HepG2 (cell line): ENCODE data around the gene LRRC25. TPM values are rescaled to one million over a fixed set of nuclear protein-coding genes. Genes with fewer than 3 reads are reported as not detected.
"Not testable (repeated sequence)": the region's sequence is repeated elsewhere in the genome, so short reads cannot be mapped to it uniquely, and the experiment has no call there.

Source experiments
- ATAC-seq: fragments of 200-7000 bp; cut with Tn5 transposase; 3 replicates; pipeline ENCODE4 v1.9.1; 2020; ENCODE audit warnings: mild to moderate bottlenecking, moderate library complexity
- BruUV-seq: library from RNA; stranded (reverse); fragments of 400-500 nt; replicated peaks from 2 replicates; lab custom pipeline; 2021; lab: Mats Ljungman, UMichigan
- CTCF ChIA-PET: fragments of 300-600 bp; formaldehyde crosslinking; extraction: SDS; loops from one replicate; lab custom pipeline; 2021; ENCODE audit warnings: low total read pairs, inconsistent platforms, low intra/inter-chr PET ratio; lab: Yijun Ruan, JAX
- POLR2A ChIA-PET: fragments of 350-600 bp; sonication (Branson Sonifier 250); formaldehyde crosslinking; loops from one replicate; lab custom pipeline; 2020; ENCODE audit warnings: antibody characterized with exemption, inconsistent platforms; lab: Yijun Ruan, JAX
- DNase-seq: peaks from one replicate; pipeline ENCODE4 v3.0.0-alpha.2; 2015; ENCODE audit warnings: low spot score
- FAIRE-seq: peaks from 3 replicates; lab custom pipeline; 2011; peaks lifted over from hg19 to GRCh38; lab: Jason Lieb, UNC
- H2AFZ ChIP-seq: one replicate; pipeline ENCODE4 v1.6.1; 2011; ENCODE audit warnings: low read length, inconsistent platforms
- H3K27ac ChIP-seq: fragments of 300-600 bp; 3 replicates; pipeline ENCODE4 v1.8.0; 2011; ENCODE audit warnings: mixed run types, mild to moderate bottlenecking, mixed read lengths, low read length, inconsistent platforms; ENCODE audit not compliant: insufficient read depth; ENCODE audit errors: extremely low read length
- H3K27me3 ChIP-seq, 2 experiments: fragments of 200-600 bp in 1 of 2; 2 replicates in 1 of 2; 3 replicates in 1 of 2; pipeline versions ENCODE4 v1.6.0 to v1.8.0; 2011; ENCODE audit warnings: low read length in 2 of 2, mild to moderate bottlenecking in 2 of 2, moderate library complexity in 2 of 2, inconsistent platforms in 1 of 2; ENCODE audit not compliant: insufficient read depth in 2 of 2, control insufficient read depth in 1 of 2
- H3K36me3 ChIP-seq, 2 experiments: fragments of 200-600 bp in 1 of 2; replicated peaks in 1 of 2; 2 replicates in 1 of 2; 3 replicates in 1 of 2; pipeline versions ENCODE4 v1.5.1 to v1.8.0; 2011; ENCODE audit warnings: low read length in 2 of 2, inconsistent platforms in 1 of 2; ENCODE audit not compliant: insufficient read depth in 2 of 2, control insufficient read depth in 1 of 2
- H3K4me1 ChIP-seq: 2 replicates; pipeline ENCODE4 v1.5.1; 2012; ENCODE audit warnings: low read length, inconsistent platforms; ENCODE audit not compliant: insufficient read depth
- H3K4me2 ChIP-seq: 2 replicates; pipeline ENCODE4 v1.6.0; 2011; ENCODE audit warnings: low read depth, low read length, inconsistent platforms
- H3K4me3 ChIP-seq, 3 experiments: fragments of 200-600 bp in 1 of 3; sonication (generic), shearing (Covaris generic) in 1 of 3; replicated peaks in 1 of 3; 2 replicates each; pipeline ENCODE4 v1.5.1; 2011 to 2016; ENCODE audit warnings: low read length in 3 of 3, inconsistent platforms in 2 of 3, low read depth in 2 of 3, mild to moderate bottlenecking in 2 of 3, control low read depth in 1 of 3, mixed read lengths in 1 of 3; ENCODE audit not compliant: insufficient read depth in 1 of 3
- H3K79me2 ChIP-seq: one replicate; pipeline ENCODE4 v1.6.1; 2011; ENCODE audit warnings: low read length, inconsistent platforms; ENCODE audit not compliant: insufficient read depth
- H3K9ac ChIP-seq: 2 replicates; pipeline ENCODE4 v1.6.0; 2011; ENCODE audit warnings: mild to moderate bottlenecking, low read depth, low read length, inconsistent platforms; ENCODE audit not compliant: insufficient read depth
- H3K9me3 ChIP-seq: 2 replicates; pipeline ENCODE4 v1.5.1; 2012; ENCODE audit warnings: mild to moderate bottlenecking, low read length
- H4K20me1 ChIP-seq: 2 replicates; pipeline ENCODE4 v1.6.0; 2011; ENCODE audit warnings: inconsistent platforms, mild to moderate bottlenecking, low read length, moderate library complexity; ENCODE audit not compliant: insufficient read depth
- HNRNPL ChIP-seq: fragments of 200-400 bp; formaldehyde crosslinking; IDR thresholded peaks from 2 replicates; pipeline ENCODE4 v1.6.1; 2017; ENCODE audit warnings: mild to moderate bottlenecking, low read depth, low read length
- MYC ChIP-seq: sonication (generic); formaldehyde crosslinking; IDR thresholded peaks from 2 replicates; pipeline ENCODE4 v1.9.0; 2021; ENCODE audit warnings: missing genetic modification reagents, borderline replicate concordance
- PHF21A ChIP-seq: sonication (generic); formaldehyde crosslinking; IDR thresholded peaks from 2 replicates; pipeline ENCODE4 v1.5.0; 2020; ENCODE audit warnings: mild to moderate bottlenecking, missing genetic modification reagents
- POLR2G ChIP-seq: fragments of 200-400 bp; formaldehyde crosslinking; IDR thresholded peaks from 2 replicates; pipeline ENCODE4 v1.6.1; 2018; ENCODE audit warnings: mild to moderate bottlenecking, low read depth, low read length, moderate library complexity
- RBM39 ChIP-seq: fragments of 200-400 bp; formaldehyde crosslinking; IDR thresholded peaks from one replicate; pipeline ENCODE4 v1.6.1; 2018; ENCODE audit warnings: antibody characterized with exemption, mild to moderate bottlenecking, low read depth, low read length; ENCODE audit not compliant: poor library complexity, severe bottlenecking
- ZBTB38 ChIP-seq: sonication (generic); formaldehyde crosslinking; IDR thresholded peaks from 2 replicates; pipeline ENCODE4 v1.5.1; 2020; ENCODE audit warnings: mild to moderate bottlenecking, missing genetic modification reagents
- ZFP91 ChIP-seq: sonication (generic); formaldehyde crosslinking; IDR thresholded peaks from 2 replicates; pipeline ENCODE4 v1.9.0; 2022; ENCODE audit warnings: missing genetic modification reagents, mild to moderate bottlenecking, borderline replicate concordance
- ZNF276 ChIP-seq: sonication (generic); formaldehyde crosslinking; IDR thresholded peaks from 2 replicates; pipeline ENCODE4 v1.4.0; 2020; ENCODE audit warnings: mild to moderate bottlenecking, low read depth, missing genetic modification reagents
- ZNF34 ChIP-seq: sonication (generic); formaldehyde crosslinking; IDR thresholded peaks from 2 replicates; pipeline ENCODE4 v1.4.0; 2020; ENCODE audit warnings: mild to moderate bottlenecking, missing genetic modification reagents, borderline replicate concordance
- ZNF383 ChIP-seq: sonication (generic); formaldehyde crosslinking; IDR thresholded peaks from 2 replicates; pipeline ENCODE4 v1.4.0; 2020; ENCODE audit warnings: missing genetic modification reagents, mild to moderate bottlenecking, borderline replicate concordance
- ZNF431 ChIP-seq: sonication (generic); formaldehyde crosslinking; IDR thresholded peaks from 2 replicates; pipeline ENCODE4 v1.9.0; 2022; ENCODE audit warnings: missing genetic modification reagents, low read depth, mild to moderate bottlenecking, borderline replicate concordance
- ZNF556 ChIP-seq: sonication (generic); formaldehyde crosslinking; IDR thresholded peaks from 2 replicates; pipeline ENCODE4 v1.4.0; 2020; ENCODE audit warnings: mild to moderate bottlenecking, missing genetic modification reagents, borderline replicate concordance
- ZNF580 ChIP-seq: IDR thresholded peaks from 2 replicates; pipeline ENCODE4 v1.6.1; 2016; ENCODE audit warnings: low read depth, borderline replicate concordance
- ZNF687 ChIP-seq: sonication (generic); formaldehyde crosslinking; IDR thresholded peaks from 2 replicates; pipeline ENCODE4 v1.5.1; 2020; ENCODE audit warnings: mild to moderate bottlenecking, missing genetic modification reagents, moderate library complexity
- WGBS: methylation state at CpG from one replicate; pipeline ENCODE4 v1.1.6; 2017; ENCODE audit warnings: low lambda C conversion rate; 5-methylcytosine and 5-hydroxymethylcytosine counted together
- in situ Hi-C: cut with HindIII; loops from 2 replicates; pipeline ENCODE4 v1.10.0; 2017; ENCODE audit warnings: low pct_unique_long_range_greater_than_20kb; ENCODE audit not compliant: extremely low pct_ligation_motif_present
- intact Hi-C: fragments of 100-400 bp; cut with micrococcal nuclease; formaldehyde crosslinking; loops from one replicate; pipeline ENCODE4 v1.10.0; 2022; ENCODE audit not compliant: unreplicated experiment
- polyA plus RNA-seq, 8 experiments: library from polyadenylated mRNA; depleted of rRNA in 3 of 8; stranded (reverse) in 7 of 8; unstranded in 1 of 8; fragments of >200 nt; fragmentation: Illumina TruSeq in 4 of 8; extraction: Trizol in 4 of 8; gene quantifications; 2 replicates each; pipeline versions ENCODE4 v1.2.1 to v1.2.3, GENCODE V29; 2011 to 2016; ENCODE audit warnings: low read depth in 4 of 8, missing spikeins in 1 of 8, mixed read lengths in 1 of 8; ENCODE audit not compliant: insufficient read depth in 1 of 8
- total RNA-seq, 5 experiments: library from RNA; depleted of rRNA; stranded (reverse); fragments of >200 nt; fragmentation: Illumina TruSeq; extraction: Trizol; gene quantifications; 2 replicates each; pipeline ENCODE4 v1.2.3, GENCODE V29; 2016; ENCODE audit warnings: low read depth in 1 of 5

Gene LRRC25
- total and polyA plus RNA-seq, 2 of the 13 experiments (the other 11 are each of a cell fraction or from before 2014, with no cell fraction given), result 0.13 to 0.53 TPM

GRCh38 chr19:18364277-18364825, 33.1 kb downstream of the LRRC25 start:
- 64% methylated on average over 9 of the region's 11 CpGs for WGBS
- H3K36me3 ChIP-seq, result peaks cover 12 to 38% of the 10 kb centered on the region in 2 experiments
- H3K4me3 ChIP-seq, in situ Hi-C loops, H3K27me3 ChIP-seq, ATAC-seq, CTCF ChIA-PET, DNase-seq, FAIRE-seq, H2AFZ ChIP-seq, H3K79me2 ChIP-seq, intact Hi-C loops, H3K9me3 ChIP-seq, H4K20me1 ChIP-seq: not testable (repeated sequence)
- peak overlapping the region; percentile 25; the same call in 1 of the 2 replicates for H3K4me2 ChIP-seq
- H3K4me1 ChIP-seq, result peaks cover 71% of the 10 kb centered on the region
- POLR2A ChIA-PET, result interaction anchor here (0.5 to 17.4 kb wide), 16 partner anchors 9 to 366 kb away, joined by 3 to 514 read pairs (median 4); partner anchors contain the start of genes GDF15, JUND, LSM4 and MPV17L2
- peak overlapping the region; percentile 75 for H3K9ac ChIP-seq
- peak overlapping the region; percentile 90 for H3K27ac ChIP-seq
- TSS peak; percentile 100 for BruUV-seq
- TF ChIP-seq HNRNPL (0 out of 2 replicates have a peak, but pooled peaks have one; percentile 50), RBM39 (peak; percentile 34), MYC (CRISPR knock-in tag) (peak; percentile 30; the same call in 1 of the 2 replicates), ZNF383 (CRISPR knock-in tag) (0 out of 2 replicates have a peak, but pooled peaks have one; percentile 48), ZNF34 (CRISPR knock-in tag) (0 out of 2 replicates have a peak, but pooled peaks have one; percentile 67), POLR2G (0 out of 2 replicates have a peak, but pooled peaks have one; percentile 37), ZNF556 (CRISPR knock-in tag) (peak; percentile 15; the same call in 1 of the 2 replicates), ZNF580 (CRISPR knock-in tag) (0 out of 2 replicates have a peak, but pooled peaks have one; percentile 3), ZFP91 (CRISPR knock-in tag) (peak; percentile 21; the same call in 1 of the 2 replicates), PHF21A (CRISPR knock-in tag) (0 out of 2 replicates have a peak, but pooled peaks have one; percentile 26), ZNF276 (CRISPR knock-in tag) (0 out of 2 replicates have a peak, but pooled peaks have one; percentile 31), ZBTB38 (CRISPR knock-in tag) (peak; percentile 26; the same call in 1 of the 2 replicates), ZNF687 (CRISPR knock-in tag) (peak; percentile 85; the same call in 1 of the 2 replicates), ZNF431 (CRISPR knock-in tag) (peak; percentile 1; the same call in 1 of the 2 replicates)
